ENCODE measurements around the gene LEFTY1.
"Not testable (repeated sequence)": the region's sequence is repeated elsewhere in the genome, so short reads cannot be mapped to it uniquely, and the experiment has no call there.

Gene LEFTY1, protein sequence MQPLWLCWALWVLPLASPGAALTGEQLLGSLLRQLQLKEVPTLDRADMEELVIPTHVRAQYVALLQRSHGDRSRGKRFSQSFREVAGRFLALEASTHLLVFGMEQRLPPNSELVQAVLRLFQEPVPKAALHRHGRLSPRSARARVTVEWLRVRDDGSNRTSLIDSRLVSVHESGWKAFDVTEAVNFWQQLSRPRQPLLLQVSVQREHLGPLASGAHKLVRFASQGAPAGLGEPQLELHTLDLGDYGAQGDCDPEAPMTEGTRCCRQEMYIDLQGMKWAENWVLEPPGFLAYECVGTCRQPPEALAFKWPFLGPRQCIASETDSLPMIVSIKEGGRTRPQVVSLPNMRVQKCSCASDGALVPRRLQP

DNA sequence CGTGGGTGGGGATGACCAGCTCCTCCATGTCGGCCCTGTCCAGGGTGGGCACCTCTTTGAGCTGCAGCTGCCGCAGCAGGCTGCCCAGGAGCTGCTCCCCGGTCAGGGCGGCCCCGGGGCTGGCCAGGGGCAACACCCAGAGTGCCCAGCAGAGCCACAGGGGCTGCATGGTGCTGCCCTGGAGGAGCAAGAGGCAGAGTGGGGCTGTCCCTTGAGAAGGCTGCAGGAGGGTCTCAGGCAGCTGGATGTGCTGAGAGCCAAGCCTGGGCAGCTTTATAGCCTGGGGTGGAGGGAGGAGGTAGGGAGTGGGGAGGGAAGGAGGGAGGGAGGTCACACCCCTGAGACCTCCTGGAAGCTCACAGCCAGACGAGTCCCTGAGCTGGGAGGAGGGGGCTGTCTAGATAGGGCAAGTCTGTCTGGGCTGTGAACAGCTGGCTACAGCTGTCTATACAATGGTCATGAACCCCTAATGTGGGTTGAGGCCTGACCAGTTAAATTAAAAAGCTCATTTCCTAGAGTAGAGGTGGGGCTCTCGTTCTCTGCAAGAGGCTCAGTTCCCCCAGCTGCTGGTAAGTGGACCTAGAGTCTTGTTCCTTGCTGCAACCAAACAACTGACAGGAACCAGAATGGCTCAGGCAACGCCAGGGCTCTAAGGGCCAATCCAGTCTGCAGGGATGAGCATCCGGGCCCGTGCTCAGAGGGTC is at the start of gene LEFTY1:
Gene LEFTY1, minus strand, starts transcription at position 249 of the 704 bp plus-strand sequence. Its CDS starts 80 bp downstream, at position 169.
- no peak for DNase-seq (ENCODE audit: low read depth)

DNA sequence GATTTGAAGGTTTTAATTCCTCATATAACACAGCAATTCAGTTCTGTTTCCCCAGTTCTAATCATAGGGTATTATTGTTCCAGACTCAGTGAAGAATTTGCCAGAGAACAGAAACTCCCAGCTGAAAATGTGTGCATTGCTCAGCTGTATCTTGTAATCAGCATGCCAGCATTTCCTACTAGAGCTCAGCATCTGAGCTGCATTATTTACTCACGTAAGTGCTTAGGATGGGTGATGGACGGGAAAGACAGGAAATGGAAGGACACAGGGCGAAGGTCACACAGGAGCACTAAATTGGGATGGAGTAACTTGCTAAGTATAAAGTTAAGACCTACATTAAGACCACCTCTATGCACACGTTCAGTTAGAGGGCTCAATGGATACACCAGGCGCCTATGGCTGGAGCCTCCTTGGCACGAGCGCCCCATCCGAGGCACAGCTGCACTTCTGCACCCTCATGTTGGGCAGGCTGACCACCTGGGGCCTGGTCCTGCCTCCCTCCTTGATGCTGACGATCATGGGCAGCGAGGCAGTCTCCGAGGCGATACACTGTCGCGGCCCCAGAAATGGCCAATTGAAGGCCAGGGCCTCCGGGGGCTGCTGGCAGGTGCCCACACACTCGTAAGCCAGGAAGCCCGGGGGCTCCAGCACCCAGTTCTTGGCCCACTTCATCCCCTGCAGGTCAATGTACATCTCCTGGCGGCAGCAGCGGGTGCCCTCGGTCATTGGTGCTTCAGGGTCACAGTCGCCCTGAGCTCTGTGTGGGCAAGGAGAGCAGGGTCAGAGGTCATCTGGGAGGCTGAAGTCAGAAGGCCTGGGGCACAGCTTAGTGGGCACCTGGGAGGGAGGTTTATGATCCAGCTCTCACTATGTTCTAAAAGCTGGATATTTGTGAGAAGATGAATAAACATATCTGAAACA is 48.4 kb upstream of the LEFTY1 start:
- DNase-seq (ENCODE audit: low read depth) = no peak

DNA sequence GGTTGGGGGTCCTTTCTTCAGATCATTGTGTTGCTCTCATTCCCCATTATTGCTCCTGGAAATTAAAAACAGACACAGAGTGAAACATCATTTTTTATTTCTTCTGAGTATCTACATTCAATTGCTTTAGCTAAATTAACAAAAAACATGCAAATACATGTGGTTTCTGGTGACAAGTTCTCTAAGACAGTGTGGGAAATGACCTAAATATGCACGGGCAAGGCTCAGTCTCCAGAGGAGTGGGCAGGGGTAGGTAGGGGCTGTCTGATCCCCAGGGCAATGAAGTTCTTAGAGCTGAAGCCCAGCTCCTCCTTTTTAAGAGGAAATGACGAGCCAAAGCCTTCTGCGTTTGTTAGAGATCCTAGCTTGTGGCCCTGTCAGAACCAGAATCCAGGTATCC is 47.6 kb upstream of the LEFTY1 start:
- no peak for DNase-seq (ENCODE audit: low read depth)

DNA sequence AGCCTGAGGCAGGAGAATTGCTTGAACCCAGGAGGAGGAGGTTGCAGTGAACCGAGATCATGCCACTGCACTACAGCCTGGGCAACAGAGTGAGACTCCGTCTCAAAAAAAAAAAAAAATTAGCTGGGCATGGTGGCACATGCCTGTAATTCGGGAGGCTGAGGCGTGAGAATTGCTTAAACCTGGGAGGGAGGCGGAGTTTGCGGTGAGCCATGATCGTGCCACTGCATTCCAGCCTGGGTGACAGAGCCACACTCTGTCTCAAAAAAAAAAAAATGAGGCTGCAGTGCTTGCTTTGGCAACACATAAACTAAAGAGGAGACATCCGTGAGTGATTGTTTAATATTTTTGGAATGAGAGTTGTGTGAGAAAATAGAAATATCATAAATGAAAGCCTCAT is 47.1 kb upstream of the LEFTY1 start:
- DNase-seq (ENCODE audit: low read depth) = peak; percentile 47

DNA sequence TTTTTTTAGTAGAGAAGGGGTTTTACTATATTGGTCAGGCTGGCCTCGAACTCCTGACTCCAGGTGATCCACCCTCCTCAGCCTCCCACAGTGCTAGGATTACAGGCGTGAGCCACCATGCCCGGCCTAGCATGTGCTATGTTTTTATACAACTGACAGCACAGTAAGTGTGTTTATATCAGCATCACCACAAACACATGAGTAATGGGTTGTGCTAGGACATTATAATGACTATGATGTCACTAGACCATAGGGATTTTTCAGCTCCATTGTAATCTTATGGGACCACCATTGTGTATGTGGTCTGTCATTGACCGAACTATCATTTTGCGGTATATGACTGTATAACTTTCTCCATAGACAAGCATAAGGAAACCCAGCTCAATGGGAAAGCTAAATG is 45.8 kb upstream of the LEFTY1 start:
- no peak for DNase-seq (ENCODE audit: low read depth)

DNA sequence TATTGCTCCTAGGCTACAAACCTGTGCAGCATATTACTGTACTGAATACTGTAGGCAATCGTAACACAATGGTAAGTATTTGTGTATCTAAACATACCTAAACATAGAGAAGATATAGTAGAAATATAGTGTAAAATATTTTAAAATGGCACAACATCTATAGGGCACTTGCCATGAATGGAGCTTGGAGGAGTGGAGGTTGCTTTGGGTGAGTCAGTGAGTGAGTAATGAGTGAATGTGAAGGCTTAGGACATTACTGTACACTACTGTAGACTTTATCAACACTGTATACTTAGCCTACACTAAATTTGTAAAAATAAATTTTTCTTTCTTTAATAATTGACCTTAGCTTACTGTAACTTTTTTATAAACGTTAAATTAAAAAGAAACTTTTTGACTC is 44.1 kb upstream of the LEFTY1 start:
- DNase-seq (ENCODE audit: low read depth) = no peak

DNA sequence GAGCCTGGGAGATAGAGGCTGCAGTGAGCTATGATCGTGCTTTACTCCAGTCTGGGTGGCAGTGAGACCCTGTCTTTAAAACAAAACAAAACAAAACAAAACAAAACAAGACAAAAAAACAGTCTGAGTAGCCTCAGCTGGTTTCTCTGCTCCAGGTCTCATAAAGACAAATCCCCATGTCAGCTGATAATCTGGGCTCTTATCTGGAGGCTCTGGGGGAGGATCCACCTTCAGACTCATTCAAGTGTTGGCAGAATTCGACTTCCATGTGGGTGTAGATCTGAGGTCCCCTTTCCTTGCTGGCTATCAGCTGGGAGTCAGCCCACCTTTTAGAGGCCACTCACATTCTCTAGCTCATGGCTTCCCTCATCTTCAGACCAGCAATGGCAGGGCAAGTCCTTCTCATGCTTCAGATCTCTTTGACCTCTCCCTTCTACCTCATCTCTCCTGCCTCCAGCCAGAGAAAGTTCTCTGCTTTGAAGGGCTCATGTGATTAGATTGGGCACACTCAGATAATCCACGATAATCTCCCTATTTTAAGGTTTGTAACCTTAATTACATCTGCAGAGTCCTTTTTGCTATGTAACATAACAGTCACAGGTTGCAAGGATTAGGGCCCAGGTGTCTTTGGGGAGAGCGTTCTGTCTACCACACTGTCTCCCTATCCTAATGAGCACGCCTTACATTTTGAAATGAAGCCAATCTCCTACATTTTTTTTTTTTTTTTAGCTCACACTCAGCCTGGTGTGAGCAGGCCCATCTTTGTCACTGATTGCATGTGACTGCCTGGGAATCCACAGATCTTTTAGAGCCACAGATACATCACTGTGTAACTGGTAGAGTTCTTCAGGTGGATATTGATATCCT is 42.6 kb upstream of the LEFTY1 start:
- DNase-seq (ENCODE audit: low read depth) = no peak

DNA sequence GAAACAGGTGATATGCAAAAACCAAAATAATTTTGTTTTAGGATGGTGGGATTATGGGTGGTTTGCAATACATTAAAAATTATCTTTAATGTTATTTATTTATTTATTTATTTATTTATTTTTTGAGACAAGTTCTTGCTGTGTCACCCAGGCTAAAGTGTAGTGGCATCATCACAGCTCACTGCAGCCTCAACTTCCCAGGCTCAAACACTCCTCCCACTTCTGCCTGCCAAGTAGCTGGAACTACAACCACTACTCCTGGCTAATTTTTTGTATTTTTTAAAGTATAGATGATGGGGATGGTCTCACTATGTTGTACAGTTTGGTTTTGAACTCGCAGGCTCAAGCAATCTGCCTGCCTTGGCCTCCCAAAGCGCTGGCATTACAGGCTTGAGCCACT is 41.6 kb upstream of the LEFTY1 start:
- DNase-seq (ENCODE audit: low read depth) = no peak

DNA sequence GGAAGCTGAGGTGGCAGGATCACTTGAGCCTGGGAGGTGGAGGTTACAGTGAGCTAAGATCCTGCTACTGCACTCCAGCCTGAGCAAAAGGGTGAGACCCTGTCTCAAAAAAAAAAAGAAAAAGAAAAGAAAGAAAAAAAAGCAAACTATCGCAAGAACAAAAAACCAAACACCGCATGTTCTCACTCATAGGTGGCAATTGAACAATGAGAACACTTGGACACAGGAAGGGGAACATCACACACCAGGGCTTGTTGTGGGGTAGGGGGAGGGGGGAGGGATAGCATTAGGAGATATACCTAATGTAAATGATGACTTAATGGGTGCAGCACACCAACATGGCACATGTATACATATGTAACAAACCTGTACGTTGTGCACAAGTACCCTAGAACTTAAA is 40.5 kb upstream of the LEFTY1 start:
- DNase-seq (ENCODE audit: low read depth) = not testable (repeated sequence)

DNA sequence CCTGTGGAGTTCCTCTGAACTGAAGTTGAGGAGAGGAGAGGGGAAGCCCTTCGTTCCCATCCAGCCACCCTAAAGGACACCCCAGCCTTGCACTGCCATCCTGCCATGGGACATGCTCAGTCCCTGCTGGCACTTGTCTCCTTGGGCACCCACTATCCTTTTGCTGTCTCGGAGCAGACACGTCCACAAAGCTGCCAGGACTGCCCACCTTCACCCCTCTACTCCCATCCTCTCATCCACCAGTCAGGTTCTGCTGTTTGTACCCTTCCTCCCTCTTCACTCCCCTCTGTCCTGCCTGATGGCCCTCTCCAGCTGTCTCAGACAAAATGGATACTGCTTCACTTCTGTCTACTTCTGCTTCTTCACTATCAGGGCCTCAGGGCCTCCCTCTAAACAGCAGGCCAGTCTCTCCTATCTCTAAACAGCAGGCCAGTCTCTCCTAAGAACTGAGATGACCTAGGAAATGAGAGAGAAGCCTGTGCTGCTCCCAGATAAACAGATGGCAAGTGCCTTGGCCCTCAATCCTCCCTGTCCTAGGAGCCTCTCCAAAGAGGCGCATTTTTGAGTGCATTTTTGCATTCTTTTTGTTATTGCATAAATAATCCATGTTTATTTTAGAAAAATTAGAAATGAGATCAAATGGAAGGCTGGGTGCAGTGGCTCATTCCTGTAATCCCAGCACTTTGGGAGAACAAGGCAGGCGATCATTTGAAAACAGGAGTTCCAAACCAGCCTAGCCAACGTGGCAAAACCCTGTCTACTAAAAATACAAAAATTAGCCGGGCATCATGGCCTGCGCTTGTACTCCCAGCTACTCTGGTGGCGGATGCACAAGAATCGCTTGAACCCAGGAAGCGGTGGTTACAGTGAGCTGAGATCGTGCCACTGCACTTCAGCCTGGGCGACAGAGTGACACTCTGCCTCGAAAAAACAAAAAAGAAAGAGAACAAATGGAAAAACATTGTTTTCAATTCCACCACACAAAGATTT is 39.5 kb upstream of the LEFTY1 start:
- no peak for DNase-seq (ENCODE audit: low read depth)

DNA sequence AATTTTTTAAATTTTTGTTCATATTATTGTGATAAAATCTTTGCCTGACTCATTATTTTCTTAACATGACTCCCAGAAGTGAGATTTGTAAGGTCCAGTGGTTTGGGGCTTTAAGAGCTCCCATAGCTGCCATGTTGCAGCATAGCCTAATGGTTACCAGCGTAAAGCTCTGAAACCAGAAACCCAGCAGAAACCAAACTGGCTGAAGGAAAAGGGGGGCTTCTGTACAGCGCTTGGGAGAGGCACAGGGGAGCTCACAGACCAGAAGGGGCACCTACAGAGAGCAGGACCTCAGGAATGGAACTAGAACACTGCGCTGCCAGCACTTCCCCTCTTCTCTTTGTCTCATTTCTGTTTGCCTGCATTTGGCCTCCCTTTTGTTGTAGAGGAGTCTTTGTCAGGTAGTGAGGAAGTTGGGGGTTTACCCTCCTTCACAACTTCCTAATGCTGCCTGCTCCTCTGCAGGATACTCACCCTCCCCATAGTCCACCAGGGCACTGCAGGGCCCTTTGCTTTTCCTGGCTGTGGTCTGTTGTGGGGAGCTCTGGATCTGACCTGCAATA is 37.7 kb upstream of the LEFTY1 start:
- no peak for DNase-seq (ENCODE audit: low read depth)

DNA sequence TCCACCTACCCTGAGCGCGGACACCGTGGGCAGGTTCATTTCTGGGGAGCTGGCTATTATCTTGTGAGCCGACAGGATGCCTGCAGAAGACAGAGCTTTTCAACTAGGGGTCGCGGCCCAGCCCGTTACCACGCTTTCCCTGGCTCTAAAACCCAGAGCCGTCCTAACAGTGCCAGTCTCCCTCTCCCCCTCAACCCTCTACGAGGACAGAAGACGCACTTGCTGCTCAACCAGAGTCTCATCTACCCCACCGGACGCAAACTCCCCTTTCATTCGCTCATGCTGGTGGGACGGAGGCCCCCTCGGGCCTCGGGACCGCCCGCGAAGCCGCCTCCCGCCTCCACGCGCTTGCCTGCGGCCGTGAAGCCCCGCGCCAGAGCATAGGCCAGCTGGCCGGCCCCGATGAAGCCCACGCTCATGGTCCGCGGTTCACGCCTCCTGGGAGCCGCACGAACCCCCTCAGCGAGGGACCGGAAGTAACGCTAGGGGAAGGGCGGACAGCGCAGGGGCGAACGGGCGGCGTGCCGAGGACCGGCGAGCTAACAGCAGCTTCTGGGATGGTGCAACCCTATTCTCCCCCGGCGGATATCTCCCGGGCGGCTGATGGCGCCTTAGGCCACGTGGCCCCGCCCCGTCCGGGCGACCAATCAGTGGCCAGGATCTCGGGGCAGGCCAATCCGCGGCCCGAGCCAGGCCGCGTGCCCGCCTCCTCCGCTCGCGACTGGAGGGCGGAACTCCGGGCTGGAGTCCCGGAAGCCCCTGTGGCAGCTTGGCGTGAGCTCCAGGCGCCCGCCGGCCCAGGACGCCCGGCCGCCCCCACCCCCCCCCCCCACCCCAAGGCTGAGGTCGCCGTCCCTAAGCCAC is 35.0 kb upstream of the LEFTY1 start, which contains the start of gene PYCR2:
Gene PYCR2, minus strand, starts transcription at position 559 of the 864 bp plus-strand sequence. Its CDS starts 140 bp downstream, at position 419.
- peak; percentile 77 for DNase-seq (ENCODE audit: low read depth)

DNA sequence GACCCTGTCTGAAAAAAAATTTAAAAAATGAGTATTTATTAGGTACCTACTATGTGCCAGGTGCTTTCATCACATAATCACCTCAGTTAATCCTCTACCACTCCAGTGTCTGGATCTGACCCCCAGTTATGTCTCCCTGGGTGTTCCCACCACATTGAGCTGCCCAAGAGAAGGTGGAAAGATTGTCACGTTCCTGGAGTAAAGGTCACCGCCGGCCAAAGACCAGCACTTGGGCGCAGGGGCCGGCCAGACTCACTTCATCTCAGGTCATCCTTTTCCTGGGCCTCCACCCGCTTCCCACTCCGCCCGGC is 34.4 kb upstream of the LEFTY1 start:
- DNase-seq (ENCODE audit: low read depth) = no peak

DNA sequence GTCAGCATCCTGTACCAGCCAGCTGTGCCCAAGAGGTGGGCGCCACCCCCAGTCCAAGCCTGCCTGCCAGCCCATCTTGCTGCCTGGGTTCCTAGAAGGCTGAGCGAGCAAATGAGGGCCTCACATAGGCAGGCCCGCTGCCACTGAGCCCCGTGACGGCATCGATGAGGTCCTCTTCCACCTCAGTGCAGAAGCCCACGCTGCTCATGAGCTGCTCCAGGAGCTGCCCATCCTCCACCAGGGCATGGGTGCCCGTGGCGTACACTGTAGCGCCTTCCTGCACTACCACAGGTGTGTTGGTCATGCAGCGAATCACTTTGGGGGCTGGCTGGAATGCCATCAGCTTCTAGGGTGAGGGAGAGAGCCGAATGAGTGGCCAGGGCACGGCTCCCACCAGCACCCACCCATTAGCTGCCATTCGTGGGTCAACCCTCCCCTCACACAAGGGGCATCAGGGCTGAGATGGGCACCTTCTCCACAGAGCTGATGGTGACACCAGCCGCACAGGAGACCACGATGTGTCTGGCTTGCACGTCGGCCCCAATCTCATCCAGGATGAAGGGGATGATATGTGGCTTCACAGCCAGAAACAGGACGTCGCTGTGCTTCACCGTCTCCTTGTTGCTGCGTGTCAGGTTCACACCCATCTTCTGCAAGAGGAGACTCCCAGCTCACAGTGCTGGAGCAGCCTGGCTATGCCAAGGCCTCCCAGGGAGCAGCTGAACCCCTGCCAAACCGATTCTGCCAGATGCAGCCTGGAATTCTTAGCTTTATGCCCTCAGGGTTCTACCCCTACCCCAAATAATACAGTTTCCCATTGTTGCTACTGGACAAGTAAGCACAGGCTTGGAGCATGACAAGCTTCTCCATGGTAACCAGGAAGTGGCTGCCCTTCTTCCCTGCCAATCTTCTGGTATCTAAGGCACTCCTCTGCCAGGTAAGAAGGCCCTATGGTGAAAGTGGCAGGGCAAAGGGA is 33.1 kb upstream of the LEFTY1 start:
- no peak for DNase-seq (ENCODE audit: low read depth)

DNA sequence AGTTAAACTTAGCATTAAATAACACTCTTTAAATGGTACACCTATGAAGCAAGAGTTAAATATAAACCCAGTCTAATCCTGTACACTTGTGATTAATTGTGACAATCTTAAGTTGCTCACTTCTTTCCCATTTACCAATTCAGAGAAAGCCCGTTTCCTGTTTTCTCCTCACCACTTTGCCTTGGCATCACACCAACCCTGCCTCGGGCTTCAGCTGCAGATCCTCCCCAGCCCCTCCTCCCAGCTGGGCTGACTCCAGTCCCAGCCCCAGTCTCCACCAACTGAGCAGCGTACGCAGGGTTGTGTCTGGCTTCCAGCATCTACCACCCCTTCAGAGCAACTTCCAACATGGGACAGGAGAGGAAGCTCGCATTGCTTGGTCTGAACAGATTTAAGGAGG is 31.0 kb upstream of the LEFTY1 start:
- peak; percentile 63 for DNase-seq (ENCODE audit: low read depth)

DNA sequence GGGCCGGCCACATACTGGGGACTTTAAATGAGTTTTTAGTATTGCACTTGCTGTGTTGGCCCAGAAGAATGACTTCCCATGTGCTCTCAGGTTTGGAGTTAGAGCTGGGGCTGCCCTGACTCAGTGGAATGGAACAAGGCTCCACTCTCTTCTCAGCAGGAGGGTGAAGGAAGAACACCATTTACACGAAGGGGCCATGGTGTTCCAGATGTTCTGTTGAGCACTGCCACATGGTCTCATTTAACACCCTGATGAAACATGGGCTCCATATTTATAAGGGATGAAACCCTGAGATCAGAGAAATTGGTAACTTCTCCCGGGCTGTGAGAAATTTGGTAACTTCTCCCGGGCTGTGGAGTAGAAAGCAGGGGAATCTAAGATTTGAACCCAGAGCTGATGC is 29.3 kb upstream of the LEFTY1 start:
- no peak for DNase-seq (ENCODE audit: low read depth)

DNA sequence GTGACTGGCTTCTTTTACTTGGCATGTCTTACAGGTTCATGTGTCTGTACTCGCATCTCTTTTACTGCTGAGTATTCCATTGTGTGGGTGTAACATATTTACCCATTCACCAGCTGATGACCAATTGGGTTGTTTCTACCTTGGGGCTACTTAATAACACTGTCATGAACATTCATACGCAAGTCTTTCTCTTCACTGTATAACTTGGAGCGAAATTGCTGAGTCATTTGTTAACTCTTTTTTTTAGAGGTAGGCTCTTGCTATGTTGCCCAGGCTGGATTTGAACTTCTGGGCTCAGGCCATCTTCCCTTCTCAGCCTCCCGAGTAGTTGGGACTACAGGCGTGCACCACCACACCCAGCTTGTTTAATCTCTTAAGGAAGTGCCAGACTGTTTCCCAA is 28.6 kb upstream of the LEFTY1 start:
- no peak for DNase-seq (ENCODE audit: low read depth)

DNA sequence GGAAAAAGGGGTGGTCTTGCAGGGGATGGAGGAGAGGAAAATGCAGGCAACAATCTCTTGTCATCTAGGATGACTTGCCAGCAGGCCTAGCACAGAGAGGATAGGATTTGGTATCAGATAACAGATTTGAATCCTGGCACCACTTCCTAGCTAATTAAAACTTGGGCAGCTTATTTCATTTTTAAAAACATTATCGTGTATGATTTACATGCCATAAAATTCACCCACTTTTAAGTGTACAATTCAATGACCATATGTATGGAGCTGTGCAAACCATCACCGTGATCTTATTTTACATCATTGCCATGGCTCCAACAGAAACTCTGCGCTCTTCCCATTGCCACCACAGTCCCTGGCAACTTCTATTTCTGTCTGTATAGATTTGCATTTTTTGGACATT is 28.2 kb upstream of the LEFTY1 start:
- no peak for DNase-seq (ENCODE audit: low read depth)
